Testis (tissue), 3 donors: ENCODE results near the gene ITGA1. TPM values are rescaled to one million over a fixed set of nuclear protein-coding genes. Genes with fewer than 3 reads are reported as not detected.
A peak's percentile ranks its signal among the peaks of the same experiment; 100 is the strongest.

Experiments used
- DNase-seq: peaks from one replicate; pipeline ENCODE4 v3.0.0-alpha.2; 2019
- H3K27ac ChIP-seq, 2 donors: fragments of 200-600 bp; sonication (generic); one replicate each; pipeline ENCODE4 v1.5.1; 2019
- H3K27me3 ChIP-seq: fragments of 200-600 bp; sonication (generic); one replicate; pipeline ENCODE4 v1.5.1; 2019
- H3K36me3 ChIP-seq: fragments of 200-600 bp; sonication (generic); one replicate; pipeline ENCODE4 v1.5.1; 2017; ENCODE audit warnings: low read depth; ENCODE audit errors: missing control alignments
- H3K4me1 ChIP-seq: fragments of 200-600 bp; sonication (generic); one replicate; pipeline ENCODE4 v1.5.1; 2019
- H3K4me3 ChIP-seq, 2 donors: fragments of 200-600 bp; sonication (generic); one replicate each; pipeline ENCODE4 v1.5.1; 2017 to 2019
- H3K9me3 ChIP-seq: fragments of 200-600 bp; sonication (generic); one replicate; pipeline ENCODE4 v1.5.1; 2017
- POLR2A ChIP-seq: fragments of 450-650 bp; IDR thresholded peaks from one replicate; pipeline ENCODE4 v1.6.1; 2017; ENCODE audit warnings: antibody characterized with exemption, mild to moderate bottlenecking, moderate library complexity
- WGBS, 2 donors: methylation state at CpG; one replicate each; pipeline ENCODE4 v1.1.5; 2018; 5-methylcytosine and 5-hydroxymethylcytosine counted together
- intact Hi-C: fragments of 100-400 bp; cut with DNase I; formaldehyde crosslinking; loops from one replicate; pipeline ENCODE4 v1.15.1; 2023; ENCODE audit warnings: low total_unique reads
- polyA plus RNA-seq: library from polyadenylated mRNA; stranded (reverse); fragments of 350-450 nt; fragmentation: Illumina TruSeq; extraction: RNeasy Lipid Tissue Mini Kit (QIAGEN cat#74804); gene quantifications from one replicate; pipeline ENCODE4 v1.2.3, GENCODE V29; 2014; ENCODE audit warnings: low read depth, low replicate concordance; ENCODE audit not compliant: insufficient read depth
- total RNA-seq, 2 donors: library from RNA; depleted of rRNA; stranded (reverse); fragments of >200 nt; gene quantifications; one replicate each; pipeline ENCODE4 v1.2.3, GENCODE V29; 2016
- TF ChIP-seq, protein P1 (sequence below), 3 experiments: fragments of 450-650 bp in 2 of 3; fragments of 200-600 bp in 1 of 3; sonication (generic) in 1 of 3; IDR thresholded peaks; one replicate each; pipeline ENCODE4 v1.5.1; 2016 to 2019; ENCODE audit warnings: antibody characterized with exemption in 3 of 3, mild to moderate bottlenecking in 2 of 3, moderate library complexity in 1 of 3

ITGA1 gene
- total and polyA plus RNA-seq, 3 donors from 2014 or later = 7.3 to 8.1 (median 7.5) TPM

DNA sequence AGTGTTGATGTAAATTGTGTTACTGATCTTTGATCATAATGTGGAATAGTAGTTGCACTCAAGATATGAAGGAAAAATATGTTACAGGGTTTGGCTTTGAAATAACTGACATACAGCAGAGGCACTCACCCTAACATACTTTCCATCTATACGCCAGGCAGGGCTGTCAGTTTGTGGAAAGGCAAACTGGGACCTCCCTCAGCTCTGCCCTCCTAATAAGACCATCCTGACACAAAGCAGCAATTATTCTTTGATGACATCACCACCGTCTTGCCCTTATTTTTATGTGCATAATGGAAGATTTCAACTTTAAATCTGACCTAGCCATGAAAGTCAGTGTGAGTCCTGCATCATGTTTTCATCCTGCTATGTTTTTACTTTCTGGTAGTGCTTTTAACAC is 42.9 kb downstream of the ITGA1 start:
- Histone ChIP-seq H3K36me3 (no peaks in the 10 kb centered on the region), H3K27ac (no peak overlapping the region), H3K4me1 (no peaks in the 10 kb centered on the region), H3K27me3 (no peaks in the 10 kb centered on the region), H3K4me3 (no peak overlapping the region), H3K9me3 (no peaks in the 10 kb centered on the region)
- DNase-seq = no peak
- no peak for TF ChIP-seq POLR2A
- TF ChIP-seq, protein P1, sequence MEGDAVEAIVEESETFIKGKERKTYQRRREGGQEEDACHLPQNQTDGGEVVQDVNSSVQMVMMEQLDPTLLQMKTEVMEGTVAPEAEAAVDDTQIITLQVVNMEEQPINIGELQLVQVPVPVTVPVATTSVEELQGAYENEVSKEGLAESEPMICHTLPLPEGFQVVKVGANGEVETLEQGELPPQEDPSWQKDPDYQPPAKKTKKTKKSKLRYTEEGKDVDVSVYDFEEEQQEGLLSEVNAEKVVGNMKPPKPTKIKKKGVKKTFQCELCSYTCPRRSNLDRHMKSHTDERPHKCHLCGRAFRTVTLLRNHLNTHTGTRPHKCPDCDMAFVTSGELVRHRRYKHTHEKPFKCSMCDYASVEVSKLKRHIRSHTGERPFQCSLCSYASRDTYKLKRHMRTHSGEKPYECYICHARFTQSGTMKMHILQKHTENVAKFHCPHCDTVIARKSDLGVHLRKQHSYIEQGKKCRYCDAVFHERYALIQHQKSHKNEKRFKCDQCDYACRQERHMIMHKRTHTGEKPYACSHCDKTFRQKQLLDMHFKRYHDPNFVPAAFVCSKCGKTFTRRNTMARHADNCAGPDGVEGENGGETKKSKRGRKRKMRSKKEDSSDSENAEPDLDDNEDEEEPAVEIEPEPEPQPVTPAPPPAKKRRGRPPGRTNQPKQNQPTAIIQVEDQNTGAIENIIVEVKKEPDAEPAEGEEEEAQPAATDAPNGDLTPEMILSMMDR (IDR thresholded peaks at IDR 0.05) = no peak
- WGBS, 2 donors = 76 to 89% methylated on average over 2 of the region's 2 CpGs
- intact Hi-C loops = no loop called here

DNA sequence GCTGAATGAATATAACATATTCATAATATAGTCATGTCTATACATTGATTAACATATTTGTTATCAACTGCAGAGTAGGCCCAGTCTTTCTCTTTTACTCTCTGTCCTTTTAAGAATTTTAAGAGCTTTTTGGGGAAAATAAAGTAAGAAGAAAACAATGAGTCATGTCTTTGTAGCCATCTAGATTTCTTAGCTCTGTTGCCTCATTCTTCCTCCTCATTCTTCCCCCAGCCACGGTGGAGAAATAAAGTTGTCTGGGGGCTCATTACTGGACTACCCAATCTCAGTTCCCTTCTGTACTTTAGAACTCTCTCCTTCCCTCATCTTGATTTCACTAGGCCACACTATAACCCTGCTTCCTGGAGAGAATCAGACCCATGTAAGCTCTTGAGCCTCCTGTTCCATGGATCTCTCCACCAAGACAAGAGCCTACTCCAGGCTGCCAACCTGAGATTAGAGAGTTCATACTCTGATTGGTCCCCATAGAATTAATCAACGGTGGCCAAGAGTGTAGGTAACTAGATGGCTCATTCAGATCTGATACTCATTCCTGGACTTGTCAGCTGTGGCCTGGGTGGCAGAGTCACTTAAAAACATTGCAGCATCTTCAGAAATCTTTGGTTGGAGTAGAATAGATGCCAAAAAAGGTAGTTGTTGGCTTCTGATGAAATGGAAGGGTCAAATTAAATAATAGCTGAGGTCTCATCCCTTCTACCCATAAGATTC is 44.2 kb downstream of the ITGA1 start:
- TF ChIP-seq, protein P1 (IDR thresholded peaks at IDR 0.05) = no peak
- TF ChIP-seq POLR2A = no peak
- Histone ChIP-seq H3K4me3 (no peak overlapping the region), H3K4me1 (no peaks in the 10 kb centered on the region), H3K27me3 (no peaks in the 10 kb centered on the region), H3K9me3 (no peaks in the 10 kb centered on the region), H3K27ac (no peak overlapping the region), H3K36me3 (no peaks in the 10 kb centered on the region)
- intact Hi-C loops = no loop called here
- DNase-seq = no peak
- WGBS, 2 donors = 90 to 94% methylated on average over 2 of the region's 2 CpGs

DNA sequence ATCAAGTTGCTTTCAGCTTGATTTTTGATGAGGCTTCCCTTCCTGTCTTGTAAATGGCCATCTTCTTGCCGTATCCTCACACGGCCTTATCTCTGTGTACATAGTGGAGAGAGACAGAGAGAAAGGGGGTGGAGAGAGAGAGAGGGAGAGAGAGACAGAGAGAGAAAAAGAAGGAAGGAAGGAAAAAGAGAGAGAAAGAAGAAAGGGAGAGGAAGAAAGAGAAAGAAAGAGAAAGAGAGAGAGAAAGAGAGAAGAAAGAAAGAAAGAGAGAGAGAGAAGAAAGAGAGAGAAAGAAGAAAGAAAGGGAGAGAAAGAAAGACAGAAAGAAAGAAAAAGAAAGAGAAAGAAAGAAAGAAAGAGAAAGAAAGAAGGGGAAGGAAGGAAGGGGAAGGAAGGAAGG is 46.6 kb downstream of the ITGA1 start:
- TF ChIP-seq, protein P1 (IDR thresholded peaks at IDR 0.05) = no peak
- TF ChIP-seq POLR2A = no peak
- Histone ChIP-seq H3K36me3 (no peaks in the 10 kb centered on the region), H3K27ac (no peak overlapping the region), H3K4me1 (no peaks in the 10 kb centered on the region), H3K4me3 (no peak overlapping the region), H3K27me3 (no peaks in the 10 kb centered on the region), H3K9me3 (no peaks in the 10 kb centered on the region)
- WGBS, 2 donors = 87 to 100% methylated on average over 2 of the region's 2 CpGs
- DNase-seq = no peak
- intact Hi-C loops = no loop called here

DNA sequence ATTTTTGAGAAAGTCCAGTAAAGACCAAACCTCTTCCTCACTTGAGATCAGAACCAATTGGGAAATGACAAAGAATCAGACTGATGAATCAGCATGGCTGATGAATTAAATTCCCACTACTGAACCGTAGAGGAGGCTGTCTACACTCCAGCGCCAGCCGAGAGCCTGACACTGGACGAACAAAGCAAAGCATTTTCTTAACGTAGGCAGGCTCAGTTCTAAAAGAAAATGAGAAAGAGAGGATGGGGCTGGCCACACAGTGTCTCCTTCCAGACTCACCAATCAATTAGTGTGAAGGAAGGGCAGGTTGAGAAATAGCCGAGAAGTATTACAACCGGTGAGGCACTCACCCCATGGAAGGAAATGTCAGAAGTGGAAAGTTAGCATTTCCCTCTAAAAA is 49.4 kb downstream of the ITGA1 start:
- DNase-seq = no peak
- WGBS, 2 donors = 77 to 82% methylated on average over 7 of the region's 7 CpGs
- intact Hi-C loops = no loop called here
- Histone ChIP-seq H3K4me3 (no peak overlapping the region), H3K4me1 (no peaks in the 10 kb centered on the region), H3K9me3 (no peaks in the 10 kb centered on the region), H3K27ac (peak overlapping the region in 1 of 2 donors; percentile 16), H3K36me3 (no peaks in the 10 kb centered on the region), H3K27me3 (no peaks in the 10 kb centered on the region)
- TF ChIP-seq, protein P1 (IDR thresholded peaks at IDR 0.05) = no peak
- TF ChIP-seq POLR2A = no peak

DNA sequence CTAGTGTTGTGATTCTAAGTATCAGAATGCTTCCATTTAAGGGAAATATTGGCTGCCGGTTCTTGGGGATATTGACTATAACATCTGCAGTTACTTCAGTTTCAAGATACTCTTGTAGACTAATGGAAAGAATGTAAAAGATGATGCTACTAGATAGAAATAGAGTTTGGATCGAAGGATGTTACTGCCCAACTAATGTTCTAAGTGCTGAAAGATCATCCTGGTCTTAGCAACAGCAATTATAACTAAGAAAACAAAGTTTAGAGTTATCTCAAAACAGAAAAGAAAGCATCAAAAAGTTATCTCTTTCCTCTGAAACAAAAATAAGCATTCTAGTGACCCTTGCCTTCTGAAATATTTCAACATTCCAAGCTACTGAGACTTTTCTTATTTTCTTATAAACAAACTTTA is 49.9 kb downstream of the ITGA1 start:
- Histone ChIP-seq H3K36me3 (no peaks in the 10 kb centered on the region), H3K9me3 (no peaks in the 10 kb centered on the region), H3K4me3 (no peak overlapping the region), H3K27ac (peak overlapping the region in 1 of 2 donors; percentile 16), H3K27me3 (no peaks in the 10 kb centered on the region), H3K4me1 (no peaks in the 10 kb centered on the region)
- intact Hi-C loops = no loop called here
- whole genome bisulfite sequencing, 2 donors = 51 to 70% methylated on average over 2 of the region's 2 CpGs
- no peak for DNase-seq
- TF ChIP-seq, protein P1 (IDR thresholded peaks at IDR 0.05) = no peak
- TF ChIP-seq POLR2A = no peak
